Lower leg skin (tissue), 4 donors: ENCODE results near the gene HOPX. TPM values are rescaled to one million over a fixed set of nuclear protein-coding genes. Genes with fewer than 3 reads are reported as not detected.
"Not testable (repeated sequence)": the region's sequence is repeated elsewhere in the genome, so short reads cannot be mapped to it uniquely, and the experiment has no call there.

Source experiments
- DNase-seq, 2 donors: peaks; one replicate each; pipeline ENCODE4 v3.0.0-alpha.2; 2019; ENCODE audit warnings: low spot score in 2 of 2
- H3K4me3 ChIP-seq: fragments of 200-600 bp; sonication (generic); 2 replicates; pipeline ENCODE4 v1.5.1; 2017; ENCODE audit warnings: mild to moderate bottlenecking, low read depth; ENCODE audit not compliant: poor library complexity, severe bottlenecking
- CTCF ChIP-seq, 3 donors: fragments of 450-650 bp; IDR thresholded peaks; one replicate each; pipeline ENCODE4 v1.5.1; 2016; ENCODE audit warnings: antibody characterized with exemption in 3 of 3, mild to moderate bottlenecking in 3 of 3, moderate library complexity in 2 of 3
- POLR2A ChIP-seq, 2 donors: fragments of 450-650 bp; IDR thresholded peaks; one replicate each; pipeline ENCODE4 v1.6.1; 2016 to 2017; ENCODE audit warnings: antibody characterized with exemption in 2 of 2, mild to moderate bottlenecking in 1 of 2, moderate library complexity in 1 of 2
- WGBS, 2 donors: methylation state at CpG; one replicate each; pipeline ENCODE4 v1.1.5; 2018; 5-methylcytosine and 5-hydroxymethylcytosine counted together
- intact Hi-C: fragments of 100-400 bp; cut with DNase I; formaldehyde crosslinking; loops from one replicate; pipeline ENCODE4 v1.15.0; 2023; ENCODE audit warnings: low total_unique reads
- total RNA-seq, 4 donors: library from RNA; depleted of rRNA; stranded (reverse); fragments of >200 nt; gene quantifications; one replicate each; pipeline ENCODE4 v1.1.0, GENCODE V29; 2016

Gene HOPX
- total RNA-seq, 4 donors from 2014 or later, result 1,330 to 2,611 (median 2,071) TPM

GRCh38 chr4:56606385-56606784, 74.7 kb downstream of the HOPX start:
- DNase-seq, result no peak
- intact Hi-C loops, result no loop called here
- H3K4me3 ChIP-seq, result no peak overlapping the region
- TF ChIP-seq POLR2A (IDR thresholded peaks at IDR 0.05) (no peak), CTCF (IDR thresholded peaks at IDR 0.05) (no peak)
- WGBS, 2 donors, result 45 to 70% methylated on average over 3 of the region's 3 CpGs

GRCh38 chr4:56605464-56605863, 75.6 kb downstream of the HOPX start:
- H3K4me3 ChIP-seq, DNase-seq, intact Hi-C loops: not testable (repeated sequence)
- WGBS, 2 donors, result 64 to 72% methylated on average over 4 of the region's 4 CpGs

GRCh38 chr4:56603297-56603696, 77.8 kb downstream of the HOPX start:
- H3K4me3 ChIP-seq, result no peak overlapping the region
- intact Hi-C loops, result no loop called here
- TF ChIP-seq CTCF (IDR thresholded peaks at IDR 0.05), result no peak
- no peak for DNase-seq
- 70 to 80% methylated on average over 3 of the region's 3 CpGs for WGBS, 2 donors

Other genes starting within 250 kb of the HOPX start
- 1 to 10 TPM; 4.0 to 6.0 (median 4.8) TPM for gene PPAT, start 245.7 kb downstream of the HOPX start, total RNA-seq
- 10 to 100 TPM; 32.4 to 62.8 (median 34.3) TPM for gene PAICS, start 245.0 kb downstream of the HOPX start, total RNA-seq
- 10 to 100 TPM; 40.9 to 59.9 (median 46.4) TPM for gene SRP72, start 213.7 kb downstream of the HOPX start, total RNA-seq
- under 1 TPM; 0.17 to 0.76 (median 0.49) TPM for gene ARL9, start 175.5 kb downstream of the HOPX start, total RNA-seq
- not detected for gene SPINK2, start 140.4 kb upstream of the HOPX start, total RNA-seq
- gene REST, start 226.6 kb upstream of the HOPX start, total RNA-seq, result 10 to 100 TPM; 29.2 to 48.2 (median 41.7) TPM